Measurements from ENCODE around the gene KLF12.

The KLF12 gene

GRCh38 chr13:74166261-74167004, 32.2 kb upstream of the KLF12 start:
- no peak for DNase-seq (ENCODE audit: low read depth)

GRCh38 chr13:74162782-74163181, 28.6 kb upstream of the KLF12 start:
- H3K4me3 ChIP-seq (ENCODE audit: low read depth, low read length), result no peak overlapping the region
- no peak for DNase-seq (ENCODE audit: low read depth)
- TF ChIP-seq CTCF (IDR thresholded peaks at IDR 0.05; ENCODE audit: insufficient read depth, low read depth, low read length, missing control alignments), result no peak

More at GRCh38 chr13:74166261-74167004, 32.2 kb upstream of the KLF12 start:
- no peak for TF ChIP-seq CTCF (IDR thresholded peaks at IDR 0.05; ENCODE audit: insufficient read depth, low read depth, low read length, missing control alignments)
- H3K4me3 ChIP-seq (ENCODE audit: low read depth, low read length), result no peak overlapping the region

GRCh38 chr13:74162135-74162534, 27.9 kb upstream of the KLF12 start:
- no peak for DNase-seq (ENCODE audit: low read depth)
- H3K4me3 ChIP-seq (ENCODE audit: low read depth, low read length), result no peak overlapping the region
- TF ChIP-seq CTCF (IDR thresholded peaks at IDR 0.05; ENCODE audit: insufficient read depth, low read depth, low read length, missing control alignments), result no peak

GRCh38 chr13:74158571-74159352, 24.6 kb upstream of the KLF12 start:
- no peak for TF ChIP-seq CTCF (IDR thresholded peaks at IDR 0.05; ENCODE audit: insufficient read depth, low read depth, low read length, missing control alignments)
- no peak for DNase-seq (ENCODE audit: low read depth)

GRCh38 chr13:74158028-74158427, 23.8 kb upstream of the KLF12 start:
- no peak for DNase-seq (ENCODE audit: low read depth)
- no peak overlapping the region for H3K4me3 ChIP-seq (ENCODE audit: low read depth, low read length)
- no peak for TF ChIP-seq CTCF (IDR thresholded peaks at IDR 0.05; ENCODE audit: insufficient read depth, low read depth, low read length, missing control alignments)

More at GRCh38 chr13:74158571-74159352, 24.6 kb upstream of the KLF12 start:
- no peak overlapping the region for H3K4me3 ChIP-seq (ENCODE audit: low read depth, low read length)

- DNase-seq (ENCODE audit: low read depth), result no peak
- no peak overlapping the region for H3K4me3 ChIP-seq (ENCODE audit: low read depth, low read length)
- no peak for TF ChIP-seq CTCF (IDR thresholded peaks at IDR 0.05; ENCODE audit: insufficient read depth, low read depth, low read length, missing control alignments)
Observed at GRCh38 chr13:74154981-74155380, 20.8 kb upstream of the KLF12 start.

All from GM12865 (cell line).